AG04449 (cell line): ENCODE measurements around the gene CCDC7.
"Not testable (repeated sequence)": the region's sequence is repeated elsewhere in the genome, so short reads cannot be mapped to it uniquely, and the experiment has no call there.

Source experiments
- CTCF ChIA-PET: fragments of 350-600 bp; formaldehyde crosslinking; extraction: SDS; loops from one replicate; lab custom pipeline; 2021; ENCODE audit warnings: antibody characterized with exemption; lab: Yijun Ruan, JAX
- POLR2A ChIA-PET: fragments of 400-600, 350-600 bp; formaldehyde crosslinking; extraction: SDS; loops from one replicate; lab custom pipeline; 2020; ENCODE audit warnings: antibody characterized with exemption, inconsistent platforms; lab: Yijun Ruan, JAX
- DNase-seq: peaks from one replicate; pipeline ENCODE4 v3.0.0-alpha.2; 2010; ENCODE audit warnings: low read depth, low spot score
- H3K4me3 ChIP-seq: 2 replicates; pipeline ENCODE4 v1.5.1; 2011; ENCODE audit warnings: low read depth, mild to moderate bottlenecking, control low read depth, low read length
- CTCF ChIP-seq: IDR thresholded peaks from one replicate; pipeline ENCODE4 v1.5.1; 2011; ENCODE audit warnings: mild to moderate bottlenecking, moderate library complexity, low read length, control low read depth, inconsistent platforms; ENCODE audit not compliant: insufficient read depth; ENCODE audit errors: missing control alignments

Gene CCDC7

DNA sequence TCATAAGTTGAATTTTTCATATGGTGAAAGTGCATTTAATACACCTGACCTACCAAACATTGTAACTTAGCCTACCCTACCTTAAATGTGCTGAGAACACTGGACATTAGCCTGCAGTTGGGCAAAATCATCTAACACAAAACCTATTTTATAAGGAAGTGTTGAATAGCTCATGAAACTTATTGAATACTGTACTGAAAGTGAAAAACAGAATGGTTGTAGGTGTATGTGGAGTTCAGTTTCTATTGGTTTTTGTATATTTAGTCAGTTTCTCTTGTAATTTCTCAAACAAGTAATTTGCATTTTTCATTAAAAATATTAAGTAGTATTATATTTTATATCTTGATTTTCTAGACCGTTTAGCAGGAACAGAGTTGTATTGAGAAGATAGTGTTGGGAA is 15.3 kb downstream of the CCDC7 start:
- no peak for DNase-seq
- CTCF ChIA-PET = no interaction called here
- no peak overlapping the region for H3K4me3 ChIP-seq
- no peak for TF ChIP-seq CTCF
- POLR2A ChIA-PET = no interaction called here

GRCh38 chr10:32471232-32471631 is 25.3 kb downstream of the CCDC7 start:
- ChIA-PET POLR2A (no interaction called here), CTCF (no interaction called here)
- no peak overlapping the region for H3K4me3 ChIP-seq
- DNase-seq = no peak
- TF ChIP-seq CTCF = no peak

DNA sequence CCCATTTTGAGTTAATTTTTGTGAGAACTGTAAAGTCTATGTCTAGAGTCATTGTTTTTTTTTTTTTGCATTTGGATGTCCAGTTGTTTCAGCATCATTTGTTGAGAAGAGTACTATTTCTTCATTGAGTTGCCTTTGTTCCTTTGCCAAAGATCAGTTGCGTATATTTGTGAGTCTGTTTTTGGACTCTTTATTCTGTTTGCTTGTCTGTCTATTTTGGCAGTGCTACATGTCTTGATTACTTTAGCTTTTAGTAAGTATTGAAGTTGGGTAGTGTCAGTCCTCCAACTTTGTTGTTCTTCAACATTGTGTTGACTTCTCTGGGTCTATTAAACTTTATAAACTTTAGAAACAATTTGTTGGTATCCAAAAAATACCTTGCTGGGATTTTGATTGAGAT is 31.6 kb downstream of the CCDC7 start:
- CTCF ChIA-PET = no interaction called here
- TF ChIP-seq CTCF = no peak
- POLR2A ChIA-PET = no interaction called here
- H3K4me3 ChIP-seq = no peak overlapping the region
- no peak for DNase-seq

DNA sequence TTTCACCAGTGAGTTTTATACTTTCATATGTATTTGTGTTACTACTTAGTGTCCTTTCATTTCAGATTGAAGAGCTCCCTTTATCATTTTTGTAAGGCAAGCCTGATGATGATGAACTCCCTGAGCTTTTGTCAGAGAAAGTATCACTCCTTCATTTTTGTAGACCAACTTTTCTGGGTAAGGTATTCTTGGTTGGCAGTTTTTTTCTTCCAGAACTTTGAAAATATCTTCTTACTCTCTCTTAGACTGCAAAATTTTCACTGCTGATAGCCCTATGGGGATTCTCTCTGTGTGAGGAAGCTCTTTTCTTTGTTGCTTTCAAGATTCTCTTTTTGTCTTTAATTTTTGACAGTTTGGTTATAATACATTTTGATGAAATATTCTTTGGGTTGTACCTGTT is 35.7 kb downstream of the CCDC7 start:
- no peak overlapping the region for H3K4me3 ChIP-seq
- DNase-seq = no peak
- ChIA-PET CTCF (interaction anchor here (1.2 kb wide), 1 partner anchor 9 kb away, joined by 3 read pairs; no protein-coding TSS in a partner anchor), POLR2A (no interaction called here)
- TF ChIP-seq CTCF = no peak

GRCh38 chr10:32483019-32483502 is 37.1 kb downstream of the CCDC7 start:
- POLR2A ChIA-PET, DNase-seq, CTCF ChIA-PET: not testable (repeated sequence)

DNA sequence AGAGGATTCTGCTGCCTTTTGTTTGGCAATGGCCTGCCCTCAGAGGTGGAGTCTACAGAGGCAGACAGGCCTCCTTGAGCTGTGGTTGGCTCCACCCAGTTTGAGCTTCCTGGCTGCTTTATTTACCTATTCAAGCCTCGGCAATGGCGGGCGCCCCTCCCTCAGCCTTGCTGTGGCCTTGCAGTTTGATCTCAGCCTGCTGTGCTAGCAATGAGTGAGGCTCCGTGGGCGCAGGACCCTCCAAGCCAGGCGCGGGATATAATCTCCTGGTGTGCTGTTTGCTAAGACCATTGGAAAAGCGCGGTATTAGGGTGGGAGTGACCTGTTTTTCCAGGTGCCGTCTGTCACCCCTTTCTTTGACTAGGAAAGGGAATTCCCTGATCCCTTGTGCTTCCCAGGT is 42.1 kb downstream of the CCDC7 start:
- DNase-seq, POLR2A ChIA-PET, H3K4me3 ChIP-seq, CTCF ChIA-PET: not testable (repeated sequence)

More at GRCh38 chr10:32483019-32483502, 37.1 kb downstream of the CCDC7 start:
- H3K4me3 ChIP-seq = not testable (repeated sequence)

GRCh38 chr10:32489158-32489557 is 43.2 kb downstream of the CCDC7 start:
- no peak for TF ChIP-seq CTCF
- CTCF ChIA-PET = interaction anchor here (1.3 kb wide), 1 partner anchor 13 kb away, joined by 4 read pairs; no protein-coding TSS in a partner anchor
- POLR2A ChIA-PET = no interaction called here
- H3K4me3 ChIP-seq = no peak overlapping the region
- no peak for DNase-seq
